NCI-H2081 (cell line): ENCODE data around the gene SREK1.

Experiments
- DNase-seq, 2 experiments: peaks; one replicate each; lab custom pipeline; 2025; lab: John Stamatoyannopoulos, UW

The SREK1 gene

DNA sequence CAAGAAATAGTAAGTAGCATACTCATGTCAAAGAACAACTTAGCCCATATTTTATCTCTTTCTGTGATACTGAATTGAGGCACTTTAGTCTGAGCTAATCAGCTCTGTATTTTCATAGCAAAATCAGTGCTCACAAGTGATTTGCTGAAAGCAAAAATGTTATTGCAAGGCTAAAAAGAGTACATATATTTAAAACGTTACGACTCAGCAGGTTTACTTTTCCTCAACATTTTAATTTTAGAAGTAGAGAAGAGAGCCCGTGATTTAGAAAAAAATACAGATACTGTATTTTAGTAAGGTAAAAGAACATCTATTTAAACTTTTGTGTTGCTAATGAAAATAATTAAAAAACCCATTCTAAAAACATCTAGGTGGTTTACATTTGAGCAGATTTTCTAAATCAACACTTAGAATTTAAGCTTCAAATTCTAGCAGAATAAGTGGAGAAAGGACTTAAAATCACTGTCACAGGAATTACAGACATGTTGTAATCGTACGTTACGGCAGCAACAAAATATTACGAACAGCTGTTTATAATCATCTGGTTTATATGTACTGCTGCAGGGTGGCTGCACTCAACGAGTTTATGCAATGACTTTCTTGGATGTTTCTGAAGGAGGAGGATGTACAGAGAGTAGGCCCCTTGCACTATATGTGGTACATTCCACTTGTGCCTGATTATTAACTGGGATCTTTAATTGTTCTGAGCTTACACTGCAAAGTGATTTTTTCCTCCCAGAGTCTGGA, 20.1 kb downstream of the SREK1 start:
- no peak for DNase-seq

DNA sequence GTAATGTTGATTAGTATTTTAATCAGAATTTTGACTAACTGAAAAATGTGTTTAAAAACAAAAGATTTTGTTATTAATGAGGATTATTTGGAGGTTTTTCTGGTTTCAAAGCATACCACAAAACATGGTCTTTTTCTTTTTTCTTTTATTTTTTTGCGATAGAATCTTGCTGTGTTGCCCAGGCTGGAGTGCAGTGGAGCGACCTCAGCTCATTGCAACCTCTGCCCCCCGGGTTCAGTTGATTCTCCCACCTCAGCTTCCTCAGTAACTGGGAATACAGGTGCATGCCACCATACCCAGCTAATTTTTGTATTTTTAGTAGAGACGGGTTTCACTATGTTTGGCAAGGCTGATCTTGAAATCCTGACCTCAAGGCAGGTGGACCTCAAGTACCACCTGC, 24.1 kb downstream of the SREK1 start:
- no peak for DNase-seq

DNA sequence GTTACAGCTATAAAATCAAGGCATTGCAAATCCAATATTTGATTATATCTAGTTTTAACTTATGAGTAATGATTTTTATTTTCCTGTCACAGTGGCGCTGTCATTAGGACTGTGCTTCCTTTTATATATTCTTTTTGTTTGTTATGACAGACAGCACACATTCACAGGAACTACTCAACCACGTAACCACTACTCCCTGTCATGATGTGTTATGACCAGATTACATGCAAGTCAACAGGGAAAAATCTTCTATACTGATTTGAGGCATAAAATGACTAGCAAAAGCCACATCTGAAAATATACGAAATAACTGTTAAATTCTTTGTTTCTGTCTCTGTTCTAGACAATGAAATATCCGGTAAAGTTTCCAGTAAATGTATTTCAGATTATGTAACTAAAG, 25.4 kb downstream of the SREK1 start:
- DNase-seq: peak in 1 of 2 experiments; percentile 4

DNA sequence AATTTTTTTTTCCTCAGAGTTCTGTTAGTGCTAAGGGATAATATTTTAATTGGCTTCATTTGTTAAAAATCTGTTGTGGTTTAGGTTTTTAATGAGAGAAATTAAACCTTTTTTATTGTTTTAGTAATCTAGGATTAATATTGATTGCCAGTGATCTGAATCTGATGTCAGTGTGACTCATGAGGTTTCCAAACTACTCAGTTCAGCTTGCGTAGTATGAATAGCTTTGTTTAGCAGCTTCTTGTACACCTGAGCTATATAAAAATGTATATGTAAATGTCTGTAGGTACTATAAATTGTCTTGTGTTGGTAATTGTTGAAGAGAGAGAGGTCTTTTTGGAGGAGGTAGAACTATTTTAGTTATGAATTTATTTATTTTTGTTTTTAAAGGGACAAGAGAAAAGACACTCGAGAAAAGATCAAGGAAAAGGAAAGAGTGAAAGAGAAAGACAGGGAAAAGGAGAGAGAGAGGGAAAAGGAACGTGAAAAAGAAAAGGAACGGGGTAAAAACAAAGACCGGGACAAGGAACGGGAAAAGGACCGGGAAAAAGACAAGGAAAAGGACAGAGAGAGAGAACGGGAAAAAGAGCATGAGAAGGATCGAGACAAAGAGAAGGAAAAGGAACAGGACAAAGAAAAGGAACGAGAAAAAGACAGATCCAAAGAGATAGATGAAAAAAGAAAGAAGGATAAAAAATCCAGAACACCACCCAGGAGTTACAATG, 26.3 kb downstream of the SREK1 start:
- no peak for DNase-seq

DNA sequence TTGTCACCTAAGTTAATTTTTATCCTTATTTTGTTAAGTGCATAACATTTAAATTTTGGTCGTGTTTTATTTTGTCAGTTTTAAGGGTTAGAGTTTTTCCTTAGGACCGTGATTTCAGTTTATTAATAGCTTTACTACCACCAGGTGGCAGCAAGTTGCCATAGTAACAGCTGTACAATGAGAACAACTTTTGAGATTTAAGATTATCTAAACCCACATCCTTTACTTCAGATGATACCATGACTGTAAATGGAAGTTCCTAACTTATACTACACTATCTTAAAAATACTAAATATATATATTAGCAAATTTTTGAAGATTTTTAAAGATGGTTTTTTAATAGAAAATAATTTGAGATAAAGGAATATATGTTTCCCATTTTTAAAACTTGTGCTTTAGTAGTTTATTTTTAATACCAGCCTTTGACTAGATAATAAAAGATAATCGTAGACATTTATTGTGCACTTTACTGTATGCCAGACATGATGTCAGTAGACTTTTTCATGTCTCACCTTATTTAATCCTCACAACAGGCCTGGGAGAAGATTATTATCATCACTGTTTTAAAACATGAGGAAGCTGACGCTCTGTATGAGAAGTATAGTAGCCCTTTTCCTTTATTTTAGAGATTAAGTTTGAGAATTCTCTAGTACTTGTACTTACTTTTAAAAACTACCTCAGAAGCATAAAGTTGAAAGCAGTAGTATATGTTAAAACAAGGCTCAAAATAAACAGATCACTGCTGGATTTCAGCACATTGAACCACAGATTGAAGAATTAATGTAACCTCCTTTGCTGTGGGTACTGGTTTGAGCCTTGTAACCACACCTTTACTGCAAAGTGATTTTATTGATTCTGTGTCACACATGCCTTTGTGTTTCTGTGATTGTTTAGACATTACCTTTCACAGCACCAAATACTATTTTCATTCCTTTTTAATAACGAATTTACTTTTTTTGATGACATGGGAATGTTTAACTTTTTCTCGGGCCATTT, 27.5 kb downstream of the SREK1 start:
- DNase-seq: peak in 1 of 2 experiments; percentile 13

DNA sequence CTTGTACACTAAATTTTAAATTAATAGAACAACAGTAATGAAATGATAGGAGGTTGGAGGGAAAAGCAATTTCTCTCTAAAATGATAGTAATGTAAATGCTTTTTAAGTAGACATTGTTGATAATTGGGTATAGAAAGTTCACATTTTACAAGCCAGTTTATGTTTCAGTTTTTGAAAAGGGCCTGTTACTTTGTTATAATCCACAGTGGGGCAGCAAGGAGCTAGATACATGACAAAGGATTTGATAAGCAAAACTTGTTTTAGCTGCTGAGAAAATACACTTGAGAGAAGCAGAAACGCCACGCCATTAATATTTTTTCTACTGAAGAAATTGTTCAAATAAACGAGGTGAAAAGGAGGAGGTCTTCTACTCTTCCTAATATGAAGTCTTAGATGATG, 30.2 kb downstream of the SREK1 start:
- DNase-seq: no peak

DNA sequence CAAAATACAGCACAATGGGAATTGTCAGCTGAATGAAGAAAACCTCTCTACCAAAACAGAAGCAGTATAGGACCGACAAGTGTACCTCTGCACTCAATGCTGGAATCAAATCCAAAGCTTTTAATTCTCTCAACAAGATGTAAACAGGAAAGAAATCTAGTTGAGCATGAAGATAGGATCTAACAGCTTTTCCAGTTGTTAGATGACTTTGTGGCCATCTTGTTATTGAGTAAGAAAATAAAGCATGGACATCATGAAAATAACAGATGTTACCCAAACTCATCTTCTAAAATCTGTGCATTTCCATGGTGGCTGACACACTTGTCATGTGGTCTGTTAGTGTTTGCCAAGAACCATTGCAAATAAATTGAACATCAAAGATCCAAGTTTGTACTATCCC, 34.7 kb downstream of the SREK1 start:
- no peak for DNase-seq

DNA sequence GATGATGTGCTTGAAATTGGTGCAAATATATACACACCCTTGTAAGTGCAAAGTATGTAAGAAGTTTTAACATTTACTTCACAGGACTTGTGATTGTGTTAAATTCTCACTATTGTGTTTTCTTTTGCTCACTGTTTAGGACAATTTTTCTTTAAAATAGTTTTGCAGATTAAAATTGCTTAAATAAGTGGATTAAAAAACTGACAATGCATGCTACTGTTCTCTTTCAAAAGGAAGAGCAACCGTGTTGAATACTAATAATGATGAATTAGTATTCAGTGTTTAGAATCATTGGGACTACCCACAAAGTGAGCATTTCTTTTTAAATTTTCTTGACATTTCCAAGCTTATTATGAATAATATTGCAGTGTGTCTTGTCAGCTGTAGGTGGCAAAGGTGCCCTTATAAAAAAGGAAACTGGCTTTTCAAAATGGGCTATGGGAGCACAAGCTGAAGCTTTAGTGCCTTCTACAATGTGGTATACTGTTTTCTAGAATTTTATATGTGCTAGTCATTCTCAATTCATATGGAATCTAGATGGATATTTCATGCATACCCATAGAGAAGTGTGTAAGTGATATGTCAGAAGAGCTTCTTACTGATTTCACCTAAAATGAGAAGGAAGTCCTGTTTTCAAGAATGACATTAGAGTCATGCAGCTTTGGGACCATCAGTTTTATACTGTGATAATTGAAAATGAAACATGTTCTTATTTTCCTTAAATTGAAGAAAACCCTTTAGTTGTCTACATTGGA, 35.4 kb downstream of the SREK1 start:
- DNase-seq: no peak

DNA sequence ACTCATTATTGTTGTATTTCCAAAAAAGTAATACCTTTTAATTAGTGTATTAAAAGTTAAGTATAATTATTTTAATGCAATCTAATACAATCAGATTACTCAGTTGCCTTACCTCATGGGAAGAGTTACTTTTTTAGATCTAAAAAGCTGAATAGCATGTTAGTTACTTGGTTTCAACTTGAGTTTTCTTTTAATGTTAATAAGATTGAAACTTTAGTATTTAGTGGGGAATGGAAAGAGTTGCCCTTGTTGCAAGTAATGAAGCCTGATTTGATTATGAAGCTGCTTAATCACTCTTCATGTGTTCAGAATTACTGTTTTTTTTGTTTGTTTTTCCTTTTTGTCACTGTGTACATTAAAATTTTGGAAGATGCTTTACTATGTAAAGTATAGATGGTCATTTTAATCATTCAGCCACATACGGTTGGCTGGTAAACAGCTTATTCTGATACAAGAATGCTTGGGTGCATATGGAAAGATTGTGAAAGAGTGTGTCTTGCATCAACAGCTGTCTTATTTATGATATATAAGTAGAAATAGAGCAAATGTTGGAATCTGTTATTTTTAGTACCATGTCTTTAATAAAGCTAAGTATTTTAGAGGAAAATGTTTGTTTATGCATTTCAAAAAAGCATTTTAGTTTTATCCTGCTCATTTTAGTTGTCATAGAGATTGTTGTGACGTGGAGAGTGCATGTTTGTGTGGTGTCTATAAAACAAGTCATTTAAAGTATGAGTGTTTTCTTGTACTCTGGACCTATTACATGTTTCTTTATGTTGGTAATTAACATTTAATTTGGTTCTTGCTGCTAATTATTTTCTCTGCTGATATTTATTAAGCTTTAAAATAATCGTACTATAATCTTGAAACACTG, 36.4 kb downstream of the SREK1 start:
- DNase-seq: no peak

DNA sequence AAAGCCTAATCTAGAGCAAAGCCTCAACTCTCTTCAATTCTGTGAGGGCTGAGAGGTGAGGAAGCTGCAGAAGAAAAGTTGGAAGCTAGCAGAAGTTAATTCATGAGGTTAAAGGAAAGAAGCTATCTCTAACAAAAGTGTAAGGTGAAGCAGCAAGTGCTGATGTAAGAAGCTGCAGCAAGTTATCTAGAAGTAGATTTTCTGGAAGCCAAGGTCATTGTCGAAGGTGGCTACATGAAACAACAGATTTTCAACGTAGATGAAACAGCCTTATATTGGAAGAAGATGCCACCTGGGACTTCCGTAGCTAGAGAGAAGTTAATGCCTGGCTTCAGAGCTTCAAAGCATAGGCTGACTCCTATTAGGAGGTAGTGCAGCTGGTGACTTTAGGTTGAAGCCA, 42.0 kb downstream of the SREK1 start:
- no peak for DNase-seq

DNA sequence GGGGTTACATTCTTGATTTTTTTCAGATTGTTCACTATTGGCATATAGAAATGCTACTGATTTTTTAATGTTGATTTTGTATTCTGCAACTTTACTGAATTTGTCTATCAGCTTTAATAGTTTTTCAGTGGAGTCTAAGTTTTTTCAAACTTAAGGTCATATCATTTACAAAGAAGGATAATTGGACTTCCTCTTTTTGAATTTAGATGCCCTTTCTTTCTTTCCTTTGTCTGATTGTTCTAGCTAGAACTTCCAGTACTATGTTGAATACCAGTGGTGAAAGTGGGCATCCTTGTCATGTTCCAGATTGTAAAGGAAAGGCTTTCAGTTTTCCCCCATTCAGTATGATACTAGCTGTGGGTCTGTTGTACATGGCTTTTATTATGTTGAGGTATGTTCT, 49.3 kb downstream of the SREK1 start:
- no peak for DNase-seq

DNA sequence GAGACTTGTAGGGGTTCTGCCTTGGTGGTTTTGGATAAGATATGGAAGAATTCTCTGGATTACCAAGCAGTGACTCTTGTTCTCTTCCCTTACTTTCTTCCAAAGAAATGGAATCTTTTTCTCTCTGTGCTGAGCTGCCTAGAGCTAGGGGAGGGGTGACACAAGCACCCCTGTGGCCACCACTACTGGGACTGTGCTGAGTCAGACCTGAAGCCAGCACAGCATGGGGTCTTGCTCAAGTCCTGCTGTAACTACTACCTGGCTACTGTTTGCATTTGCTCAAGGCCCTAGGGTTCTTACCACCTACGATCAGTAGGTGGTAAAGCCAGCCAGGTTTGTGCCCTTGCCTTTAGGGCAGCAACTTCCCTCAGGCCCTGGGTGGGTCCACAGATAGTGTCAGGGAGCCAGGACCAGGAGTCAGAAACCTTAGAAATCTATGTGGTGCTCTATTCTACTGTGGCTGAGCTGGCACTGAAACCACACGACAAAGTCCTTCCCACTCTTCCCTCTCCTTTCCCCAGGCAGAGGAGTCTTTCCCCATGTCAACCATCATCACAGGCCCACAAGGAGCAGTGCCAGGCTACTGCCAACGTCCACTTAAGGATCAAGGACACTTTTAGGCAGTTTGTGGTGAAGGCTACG, 53.8 kb downstream of the SREK1 start:
- DNase-seq: no peak

DNA sequence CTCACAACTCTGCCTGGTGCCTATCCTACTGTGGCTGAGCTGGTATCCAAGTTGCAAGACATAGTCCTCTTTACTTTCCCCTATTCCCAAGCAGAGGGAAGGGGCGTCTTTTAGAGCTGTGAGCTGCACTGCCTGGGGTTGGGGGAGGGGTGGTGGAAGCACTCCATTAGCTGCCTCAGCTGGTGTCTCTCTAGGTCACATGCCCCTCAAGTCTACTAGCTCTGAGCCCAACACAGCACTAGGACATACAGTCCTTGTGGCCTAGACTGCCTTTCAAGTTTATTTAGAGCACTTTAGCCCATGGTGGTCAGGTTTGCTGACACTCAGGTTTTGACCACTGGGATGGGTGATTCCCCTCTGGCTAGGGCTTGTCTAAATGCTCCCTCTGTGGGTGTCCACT, 54.7 kb downstream of the SREK1 start:
- no peak for DNase-seq

DNA sequence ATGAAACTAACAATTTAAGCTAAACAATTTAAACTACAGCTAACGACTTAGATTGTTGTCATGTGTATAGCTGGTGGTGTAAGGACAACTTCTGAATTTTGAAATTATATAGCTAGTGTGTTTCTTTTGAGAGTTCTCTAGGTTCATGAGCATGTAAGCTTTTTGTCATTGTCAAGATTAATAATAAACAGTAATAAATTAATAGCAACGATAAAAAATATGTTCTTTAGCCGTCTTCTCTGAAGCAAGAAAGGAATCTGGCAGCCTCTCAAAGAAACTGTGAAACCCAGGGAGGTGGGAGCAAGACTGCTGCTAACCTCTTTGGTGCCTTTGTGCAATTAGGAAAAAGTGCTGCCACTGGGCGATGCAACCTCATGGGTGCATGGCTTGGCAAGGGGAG, 59.4 kb downstream of the SREK1 start:
- DNase-seq: no peak

DNA sequence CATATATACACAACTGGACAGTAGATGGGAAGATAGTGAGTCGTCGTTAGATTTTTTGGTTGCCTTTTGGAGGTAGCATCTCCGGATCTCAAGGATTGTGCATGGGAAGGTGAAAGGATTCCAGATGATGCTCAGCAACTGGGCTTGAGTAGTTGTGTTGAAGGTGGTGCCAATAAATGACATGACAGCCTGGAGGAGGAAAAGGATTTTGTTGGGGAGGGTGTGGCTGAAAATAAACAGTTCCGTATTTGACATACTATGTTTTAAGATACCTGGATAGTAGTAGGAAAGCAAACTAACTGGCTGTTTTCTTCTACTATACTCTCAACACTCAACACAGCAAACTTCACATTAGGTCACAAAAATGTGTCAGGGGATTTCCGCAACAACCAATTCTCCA, 62.4 kb downstream of the SREK1 start:
- DNase-seq: no peak

DNA sequence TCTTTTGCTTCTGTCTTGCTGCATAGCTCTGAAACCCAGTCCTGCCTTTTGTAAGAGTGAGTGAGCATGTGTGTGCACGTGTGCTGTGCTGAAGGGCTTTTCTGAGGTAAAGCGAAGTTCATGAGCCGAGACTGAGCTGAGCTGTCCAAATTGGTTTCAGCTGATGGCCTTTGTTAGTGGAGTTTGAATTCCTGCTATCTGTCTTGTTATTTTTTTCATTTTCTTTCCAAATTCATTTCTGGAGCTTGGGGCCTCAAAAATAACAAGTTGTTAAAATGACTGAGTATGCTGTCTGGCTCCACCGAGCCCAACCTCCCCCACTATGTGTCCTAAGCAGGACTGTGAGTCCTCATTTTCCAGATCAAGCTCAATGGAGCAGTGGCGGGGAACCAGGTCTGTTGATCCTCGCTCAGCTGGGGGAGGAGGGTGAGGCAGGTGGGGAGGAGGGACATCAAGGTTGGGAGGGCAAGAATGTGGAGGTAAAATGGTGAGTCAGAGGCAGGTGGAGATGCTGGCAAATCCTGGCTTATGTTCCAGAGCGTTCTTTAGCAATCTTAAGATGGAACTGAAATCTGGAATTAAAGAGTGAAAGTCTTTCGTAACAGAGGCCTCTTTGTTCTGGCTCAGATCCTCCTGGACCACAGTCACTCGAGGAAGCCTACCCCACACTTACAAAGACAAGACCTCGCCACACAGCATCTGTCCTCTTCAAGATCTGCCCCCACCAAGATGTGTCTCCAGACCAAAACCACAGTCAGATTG, 63.9 kb downstream of the SREK1 start:
- DNase-seq: no peak

DNA sequence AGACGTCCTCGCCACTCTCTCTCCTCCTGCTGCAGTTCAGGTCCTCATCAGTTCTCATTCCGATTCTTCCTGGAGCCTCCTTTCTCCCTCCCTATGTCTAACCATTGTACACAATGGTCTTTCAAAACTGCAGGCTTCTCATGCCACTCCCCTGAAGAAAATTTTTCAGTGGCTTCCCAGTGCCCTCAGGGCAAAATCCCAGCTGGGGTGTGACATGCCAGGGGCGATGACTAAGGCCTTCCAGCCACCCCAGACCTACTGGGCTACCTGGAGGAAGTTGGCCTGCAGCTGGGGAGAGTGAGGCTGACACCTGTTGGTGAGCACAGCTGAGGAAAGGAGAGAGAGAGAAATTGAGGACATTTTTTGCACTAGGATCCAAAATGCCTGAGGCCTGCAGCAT, 65.2 kb downstream of the SREK1 start:
- peak in 1 of 2 experiments; percentile 2 for DNase-seq

DNA sequence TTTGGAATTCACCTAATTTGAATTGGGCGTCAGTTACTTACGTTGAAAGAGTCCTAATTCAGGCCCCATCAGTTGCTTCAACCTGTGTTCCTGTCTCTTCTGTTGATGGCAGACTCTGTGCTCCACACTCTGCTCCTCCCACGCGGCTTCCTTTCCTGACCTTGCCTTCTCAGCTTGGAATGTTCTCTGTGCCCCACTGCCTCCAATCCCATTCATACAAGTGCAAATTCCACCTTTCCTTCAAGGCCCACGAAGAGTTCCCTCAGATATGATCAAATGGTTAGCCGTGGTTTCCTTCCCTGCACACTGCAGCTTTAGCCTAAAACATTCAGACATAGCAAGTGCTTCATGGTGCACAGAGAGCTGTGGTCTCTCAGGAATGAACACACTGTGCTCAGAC, 65.7 kb downstream of the SREK1 start:
- DNase-seq: no peak

DNA sequence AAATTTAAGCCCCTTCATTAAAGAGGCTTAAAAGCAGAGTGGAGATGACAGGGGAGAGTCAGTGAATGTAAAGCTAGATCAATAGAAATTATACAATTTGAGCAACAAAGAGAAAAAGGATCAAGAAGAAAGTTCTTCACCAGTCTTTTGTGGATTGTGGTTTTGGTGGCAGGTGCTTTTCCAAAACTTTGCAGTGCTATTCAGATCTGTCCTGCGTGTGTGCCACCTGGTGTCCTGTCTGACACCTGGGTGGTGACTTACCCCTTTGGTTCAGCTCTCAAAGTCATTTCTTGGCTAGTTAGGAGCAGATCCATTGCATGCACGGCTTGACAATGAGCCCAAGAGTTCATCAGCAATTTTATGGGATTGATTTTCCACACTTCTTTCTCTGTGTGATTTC, 69.4 kb downstream of the SREK1 start:
- no peak for DNase-seq

DNA sequence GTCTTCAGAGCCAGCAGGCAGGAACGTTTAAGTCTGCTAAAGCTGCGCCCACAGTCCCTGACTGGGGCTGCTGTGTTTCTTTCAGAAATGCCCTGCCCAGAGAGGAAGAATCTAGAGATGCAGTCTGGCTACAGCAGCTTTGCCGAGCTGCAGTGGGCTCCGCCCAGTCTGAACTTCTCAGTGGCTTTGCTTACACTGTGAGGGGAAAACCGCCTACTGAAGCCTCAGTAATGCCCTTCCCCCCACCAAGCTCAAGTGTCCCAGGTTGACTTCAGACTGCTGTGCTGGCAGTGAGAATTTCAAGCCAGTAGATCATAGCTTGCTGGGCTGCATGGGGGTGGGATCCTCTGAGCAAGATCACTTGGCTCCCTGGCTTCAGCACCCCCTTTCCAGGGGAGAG, 78.4 kb downstream of the SREK1 start:
- no peak for DNase-seq
